Heart left ventricle (tissue), 16 donors: ENCODE results near the gene GZMA. TPM values are rescaled to one million over a fixed set of nuclear protein-coding genes. Genes with fewer than 3 reads are reported as not detected.
"Not testable (repeated sequence)": the region's sequence is repeated elsewhere in the genome, so short reads cannot be mapped to it uniquely, and the experiment has no call there.

Source experiments
- ATAC-seq, 4 donors: fragments of 200-7000 bp; cut with Tn5 transposase; one replicate each; pipeline ENCODE4 v1.9.1; 2020 to 2022; ENCODE audit warnings: moderate library complexity in 4 of 4, mild to moderate bottlenecking in 3 of 4, moderate number of reproducible peaks in 1 of 4
- DNase-seq, 5 donors: peaks; one replicate each; pipeline ENCODE4 v3.0.0-alpha.2; 2020
- H3K27ac ChIP-seq, 12 donors: fragments of 200-600 bp; sonication (generic) in 4 of 12; one replicate each; pipeline versions ENCODE4 v1.5.0 to v1.8.0; 2016 to 2022; ENCODE audit warnings: mild to moderate bottlenecking in 2 of 12
- H3K27me3 ChIP-seq, 9 donors: fragments of 200-600 bp; sonication (generic) in 2 of 9; one replicate each; pipeline versions ENCODE4 v1.5.1 to v1.8.0; 2016 to 2022; ENCODE audit warnings: mild to moderate bottlenecking in 3 of 9
- H3K36me3 ChIP-seq, 9 donors: fragments of 200-600 bp; sonication (generic) in 2 of 9; one replicate each; pipeline versions ENCODE4 v1.5.0 to v1.8.0; 2018 to 2022; ENCODE audit warnings: mild to moderate bottlenecking in 2 of 9
- H3K4me1 ChIP-seq, 12 donors: fragments of 200-600 bp; sonication (generic) in 4 of 12; one replicate each; pipeline versions ENCODE4 v1.5.0 to v1.8.0; 2016 to 2022; ENCODE audit warnings: mild to moderate bottlenecking in 3 of 12
- H3K4me3 ChIP-seq, 12 donors: fragments of 200-600 bp; sonication (generic) in 4 of 12; one replicate each; pipeline versions ENCODE4 v1.5.0 to v1.8.0; 2017 to 2022; ENCODE audit warnings: mild to moderate bottlenecking in 9 of 12, moderate library complexity in 4 of 12
- H3K9me3 ChIP-seq, 12 donors: fragments of 200-600 bp; sonication (generic) in 4 of 12; one replicate each; pipeline versions ENCODE4 v1.5.0 to v1.8.0; 2016 to 2022; ENCODE audit warnings: mild to moderate bottlenecking in 1 of 12
- POLR2A ChIP-seq, 2 donors: fragments of 450-650 bp; IDR thresholded peaks; one replicate each; pipeline ENCODE4 v1.6.1; 2017; ENCODE audit warnings: antibody characterized with exemption in 2 of 2, mild to moderate bottlenecking in 2 of 2, moderate library complexity in 2 of 2
- WGBS, 4 donors: extraction: QIAGEN DNeasy Blood & Tissue Kit in 2 of 4; methylation state at CpG; one replicate each; pipeline versions ENCODE4 v1.1.5 to v1.1.7; 2013 to 2018; 5-methylcytosine and 5-hydroxymethylcytosine counted together
- intact Hi-C, 10 donors: fragments of 100-400 bp; cut with DNase I; formaldehyde crosslinking; loops; one replicate each; pipeline versions ENCODE4 v1.11.1 to v1.14.2; 2022
- polyA plus RNA-seq, 2 donors: library from polyadenylated mRNA; stranded (reverse); fragments of 200-250 nt; gene quantifications; one replicate each; pipeline ENCODE4 v1.2.3, GENCODE V29; 2013
- total RNA-seq, 9 donors: library from RNA; depleted of rRNA in 2 of 9; stranded (reverse); fragments of >200 nt in 2 of 9; fragmentation: NEBNext Ultra II Directional in 3 of 9; extraction: Animal tissue kit (Norgen Biotek cat#: 25700) in 3 of 9; gene quantifications; one replicate each; pipeline versions ENCODE4 v1.1.0 to v1.2.4, GENCODE V29; 2016 to 2023
- TF ChIP-seq, protein P1 (sequence below), 12 donors: fragments of 200-600 bp; sonication (generic) in 4 of 12; IDR thresholded peaks; one replicate each; pipeline versions ENCODE4 v1.5.0 to v1.8.0; 2018 to 2022; ENCODE audit warnings: antibody characterized with exemption in 12 of 12, mild to moderate bottlenecking in 5 of 12
- donor health status: ischemic (EF 13 %, LVEDD 7.1; RV severe dilation, severe dysfunction).
- donor health status: healthy with polysubstance abuse.
- donor health status: DM: no; HTN: yes; CAD: no.
- donor health status: DM: no; HTN: no; CAD: no.
- donor health status: ischemic (EF 25% LVEDD 6.9; RV normal size, moderate dysfunction).
- donor health status: ischemic (EF 25% LVEDD 5.7; RV mildly dilated, moderate dysfunction).
- donor health status: healthy.
- donor health status: DM: yes; HTN: yes; CAD: no.
- donor health status: ischemic (EF 35%, LVEDD 5.7; RV mildly dilated, moderate dysfunction).
- donor health status: nonischemic (EF 11% LVEDD 7.7; RV severe dilation, severe dysfunction).
- donor health status: DM: yes; HTN: yes; CAD: no.
- donor health status: PGD.
- donor health status: ischemic (EF 29% LVEDD 5.4; RV normal size, mild dysfunction).
- donor health status: nonischemic (EF 23%, LVEDD 6.1; RV moderate dilation, normal function).

The GZMA gene
- total and polyA plus RNA-seq, 11 donors = 0.23 to 17.9 (median 0.61) TPM; not detected in 2

DNA sequence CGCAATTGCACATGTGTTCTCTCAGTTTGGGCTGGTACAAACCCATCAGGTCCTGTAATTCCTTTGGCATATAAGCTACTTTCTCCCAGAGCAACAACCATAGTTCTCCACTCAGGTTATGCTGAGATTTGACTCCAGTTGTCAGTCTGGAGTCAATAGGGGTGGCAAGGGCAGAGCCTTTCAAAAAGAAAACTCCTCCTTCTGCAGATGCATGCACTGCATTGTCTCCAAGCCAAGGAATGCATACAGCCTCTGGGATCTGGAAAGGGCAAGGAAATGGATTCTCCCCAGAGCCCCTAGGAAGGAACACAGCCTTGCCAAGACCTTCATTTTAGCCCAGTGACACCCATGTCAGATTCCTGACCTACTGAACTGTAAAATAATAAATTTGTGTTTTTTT is 31.0 kb upstream of the GZMA start:
- no peak overlapping the region for H3K4me3 ChIP-seq
- no peak for ATAC-seq
- no peak for TF ChIP-seq POLR2A (IDR thresholded peaks at IDR 0.05)
- TF ChIP-seq, protein P1, sequence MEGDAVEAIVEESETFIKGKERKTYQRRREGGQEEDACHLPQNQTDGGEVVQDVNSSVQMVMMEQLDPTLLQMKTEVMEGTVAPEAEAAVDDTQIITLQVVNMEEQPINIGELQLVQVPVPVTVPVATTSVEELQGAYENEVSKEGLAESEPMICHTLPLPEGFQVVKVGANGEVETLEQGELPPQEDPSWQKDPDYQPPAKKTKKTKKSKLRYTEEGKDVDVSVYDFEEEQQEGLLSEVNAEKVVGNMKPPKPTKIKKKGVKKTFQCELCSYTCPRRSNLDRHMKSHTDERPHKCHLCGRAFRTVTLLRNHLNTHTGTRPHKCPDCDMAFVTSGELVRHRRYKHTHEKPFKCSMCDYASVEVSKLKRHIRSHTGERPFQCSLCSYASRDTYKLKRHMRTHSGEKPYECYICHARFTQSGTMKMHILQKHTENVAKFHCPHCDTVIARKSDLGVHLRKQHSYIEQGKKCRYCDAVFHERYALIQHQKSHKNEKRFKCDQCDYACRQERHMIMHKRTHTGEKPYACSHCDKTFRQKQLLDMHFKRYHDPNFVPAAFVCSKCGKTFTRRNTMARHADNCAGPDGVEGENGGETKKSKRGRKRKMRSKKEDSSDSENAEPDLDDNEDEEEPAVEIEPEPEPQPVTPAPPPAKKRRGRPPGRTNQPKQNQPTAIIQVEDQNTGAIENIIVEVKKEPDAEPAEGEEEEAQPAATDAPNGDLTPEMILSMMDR (IDR thresholded peaks at IDR 0.05) = no peak
- DNase-seq = no peak
- WGBS, 4 donors = 77 to 98% (median 92%) methylated on average over 1 of the region's 1 CpG
- no peaks in the 10 kb centered on the region for H3K9me3 ChIP-seq
- no peak overlapping the region for H3K27ac ChIP-seq
- intact Hi-C loops = no loop called here
- no peaks in the 10 kb centered on the region for H3K36me3 ChIP-seq
- no peaks in the 10 kb centered on the region for H3K27me3 ChIP-seq
- no peaks in the 10 kb centered on the region for H3K4me1 ChIP-seq

GRCh38 chr5:55072666-55073065 is 29.8 kb upstream of the GZMA start:
- no peak for ATAC-seq
- TF ChIP-seq, protein P1 (IDR thresholded peaks at IDR 0.05) = no peak
- TF ChIP-seq POLR2A (IDR thresholded peaks at IDR 0.05) = no peak
- intact Hi-C loops = no loop called here
- Histone ChIP-seq H3K4me1 (no peaks in the 10 kb centered on the region), H3K4me3 (no peak overlapping the region), H3K9me3 (peaks cover 0 to 2% (median 0%) of the 10 kb centered on the region in 12 donors), H3K27me3 (no peaks in the 10 kb centered on the region), H3K27ac (peak overlapping the region in 1 of 12 donors; percentile 56), H3K36me3 (no peaks in the 10 kb centered on the region)
- no peak for DNase-seq
- 59 to 68% (median 64%) methylated on average over 2 of the region's 2 CpGs for WGBS, 4 donors

DNA sequence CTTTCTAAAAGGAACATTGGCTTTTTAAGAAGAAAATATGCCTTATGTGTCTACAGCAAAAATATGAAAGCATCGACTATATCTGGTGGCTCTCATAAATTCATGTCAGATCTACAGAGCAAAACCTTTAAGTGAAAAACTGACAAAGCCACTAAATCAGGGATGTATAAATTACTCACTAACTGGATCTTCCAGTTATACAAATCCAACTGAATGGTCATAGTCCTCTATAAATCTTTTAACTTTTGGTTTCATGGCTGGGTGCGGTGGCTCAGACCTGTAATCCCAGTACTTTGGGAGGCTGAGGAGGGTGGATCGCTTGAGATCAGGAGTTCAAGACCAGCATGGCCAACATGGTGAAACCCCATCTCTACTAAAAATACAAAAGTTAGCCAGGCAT is 29.2 kb upstream of the GZMA start:
- ATAC-seq (no peak), DNase-seq (no peak)
- intact Hi-C loops = no loop called here
- Histone ChIP-seq H3K27me3 (no peaks in the 10 kb centered on the region), H3K4me3 (no peak overlapping the region), H3K36me3 (no peaks in the 10 kb centered on the region), H3K9me3 (peaks cover 0 to 2% (median 0%) of the 10 kb centered on the region in 12 donors), H3K27ac (peak overlapping the region in 1 of 12 donors; percentile 56), H3K4me1 (no peaks in the 10 kb centered on the region)
- TF ChIP-seq POLR2A (IDR thresholded peaks at IDR 0.05) = no peak
- TF ChIP-seq, protein P1 (IDR thresholded peaks at IDR 0.05) = no peak
- 96 to 97% (median 97%) methylated on average over 3 of the region's 3 CpGs for WGBS, 4 donors

GRCh38 chr5:55081541-55081940 is 20.9 kb upstream of the GZMA start:
- H3K27ac ChIP-seq = no peak overlapping the region
- DNase-seq = no peak
- H3K36me3 ChIP-seq = no peaks in the 10 kb centered on the region
- H3K9me3 ChIP-seq = peaks cover 0 to 18% (median 0%) of the 10 kb centered on the region in 12 donors
- intact Hi-C loops = no loop called here
- TF ChIP-seq, protein P1 (IDR thresholded peaks at IDR 0.05) = no peak
- TF ChIP-seq POLR2A (IDR thresholded peaks at IDR 0.05) = no peak
- no peak overlapping the region for H3K4me3 ChIP-seq
- no peaks in the 10 kb centered on the region for H3K27me3 ChIP-seq
- H3K4me1 ChIP-seq = no peaks in the 10 kb centered on the region
- no peak for ATAC-seq

GRCh38 chr5:55089301-55089700 is 13.1 kb upstream of the GZMA start:
- intact Hi-C loops, DNase-seq, H3K4me1 ChIP-seq, H3K36me3 ChIP-seq, H3K27ac ChIP-seq, H3K4me3 ChIP-seq, ATAC-seq, H3K27me3 ChIP-seq: not testable (repeated sequence)
- peaks cover 0 to 18% (median 0%) of the 10 kb centered on the region in 12 donors for H3K9me3 ChIP-seq
- 84 to 93% (median 87%) methylated on average over 2 of the region's 2 CpGs for WGBS, 4 donors

- ATAC-seq, DNase-seq, H3K4me1 ChIP-seq, H3K27me3 ChIP-seq, intact Hi-C loops, H3K27ac ChIP-seq, H3K4me3 ChIP-seq, H3K36me3 ChIP-seq: not testable (repeated sequence)
- 84 to 87% (median 86%) methylated on average over 6 of the region's 6 CpGs for WGBS, 4 donors
- H3K9me3 ChIP-seq = peaks cover 0 to 18% (median 0%) of the 10 kb centered on the region in 12 donors
Observed at GRCh38 chr5:55091011-55091410, 11.4 kb upstream of the GZMA start.
